EH (cell line): Measurements from ENCODE around the gene FDXR.

ENCODE experiments used
- DNase-seq: peaks from one replicate; pipeline ENCODE4 v3.0.0-alpha.2; 2015; ENCODE audit warnings: low read depth

Gene FDXR

GRCh38 chr17:74833501-74834377 lies 39.1 kb downstream of the FDXR start:
- DNase-seq, result peak; percentile 74

- no peak for DNase-seq
These were observed 40.4 kb downstream of the FDXR start for GRCh38 chr17:74832421-74832820.

GRCh38 chr17:74831444-74832146 lies 41.2 kb downstream of the FDXR start:
- DNase-seq, result no peak

GRCh38 chr17:74830861-74831260 lies 41.9 kb downstream of the FDXR start:
- DNase-seq, result no peak

GRCh38 chr17:74827800-74828199 lies 45.0 kb downstream of the FDXR start:
- no peak for DNase-seq

GRCh38 chr17:74825952-74826719 lies 46.7 kb downstream of the FDXR start:
- no peak for DNase-seq

GRCh38 chr17:74824961-74825627 lies 47.7 kb downstream of the FDXR start:
- no peak for DNase-seq

GRCh38 chr17:74822939-74823367 lies 49.8 kb downstream of the FDXR start:
- no peak for DNase-seq

GRCh38 chr17:74822335-74822938 lies 50.4 kb downstream of the FDXR start:
- no peak for DNase-seq

GRCh38 chr17:74821655-74822334 lies 51.0 kb downstream of the FDXR start:
- DNase-seq, result no peak

- no peak for DNase-seq
These were observed 52.9 kb downstream of the FDXR start for GRCh38 chr17:74819801-74820436.

- DNase-seq, result no peak
These were observed 54.4 kb downstream of the FDXR start for GRCh38 chr17:74818291-74818938.

- no peak for DNase-seq
These were observed 55.7 kb downstream of the FDXR start for GRCh38 chr17:74816905-74817620.

- DNase-seq, result no peak
These were observed 57.0 kb downstream of the FDXR start for GRCh38 chr17:74815550-74816370.

GRCh38 chr17:74815067-74815466 lies 57.7 kb downstream of the FDXR start:
- no peak for DNase-seq

- no peak for DNase-seq
These were observed 58.3 kb downstream of the FDXR start for GRCh38 chr17:74814453-74814852.
